GM20431 (cell line): ENCODE results near the gene SCAND1.
"Not testable (repeated sequence)": the region's sequence is repeated elsewhere in the genome, so short reads cannot be mapped to it uniquely, and the experiment has no call there.

Source experiments
- in situ Hi-C: fragments of 300-500 bp; cut with MseI, MboI; formaldehyde crosslinking; loops from one replicate; pipeline ENCODE4 v1.15.0; 2020; ENCODE audit warnings: low sequenced_read_pairs; ENCODE audit not compliant: unreplicated experiment

SCAND1 gene

GRCh38 chr20:35967979-35968640 lies 13.8 kb upstream of the SCAND1 start, which contains the start of gene CNBD2:
Gene CNBD2, plus strand, starts transcription at chr20:35968590. Its CDS starts 173 bp downstream, at chr20:35968763.
- in situ Hi-C loops: no loop called here

- in situ Hi-C loops: no loop called here
Measured at GRCh38 chr20:35963878-35964277, 9.6 kb upstream of the SCAND1 start.

- in situ Hi-C loops: not testable (repeated sequence)
Measured at GRCh38 chr20:35959291-35959690, 5.0 kb upstream of the SCAND1 start.

GRCh38 chr20:35956616-35957015 lies 2.3 kb upstream of the SCAND1 start:
- in situ Hi-C loops: no loop called here

GRCh38 chr20:35954907-35955251 lies 577 bp upstream of the SCAND1 start:
- in situ Hi-C loops: no loop called here

- in situ Hi-C loops: no loop called here
Measured at GRCh38 chr20:35953387-35954199, 709 bp downstream of the SCAND1 start.

GRCh38 chr20:35952480-35953386 lies 1.6 kb downstream of the SCAND1 start:
- in situ Hi-C loops: no loop called here

GRCh38 chr20:35952080-35952479 lies 2.2 kb downstream of the SCAND1 start:
- in situ Hi-C loops: not testable (repeated sequence)

- in situ Hi-C loops: no loop called here
Measured at GRCh38 chr20:35950093-35950492, 4.2 kb downstream of the SCAND1 start.

GRCh38 chr20:35947907-35948306 lies 6.4 kb downstream of the SCAND1 start:
- in situ Hi-C loops: no loop called here

- in situ Hi-C loops: no loop called here
Measured at GRCh38 chr20:35947489-35947888, 6.8 kb downstream of the SCAND1 start.

GRCh38 chr20:35942243-35942642 lies 12.1 kb downstream of the SCAND1 start:
- in situ Hi-C loops: no loop called here

- in situ Hi-C loops: no loop called here
Measured at GRCh38 chr20:35941620-35942019, 12.7 kb downstream of the SCAND1 start.

GRCh38 chr20:35939264-35939663 lies 15.0 kb downstream of the SCAND1 start:
- in situ Hi-C loops: no loop called here

- in situ Hi-C loops: no loop called here
Measured at GRCh38 chr20:35934050-35934449, 20.3 kb downstream of the SCAND1 start.

GRCh38 chr20:35929301-35929700 lies 25.0 kb downstream of the SCAND1 start:
- in situ Hi-C loops: no loop called here

GRCh38 chr20:35920523-35920922 lies 33.8 kb downstream of the SCAND1 start:
- in situ Hi-C loops: no loop called here

GRCh38 chr20:35918021-35918420 lies 36.3 kb downstream of the SCAND1 start:
- in situ Hi-C loops: no loop called here

GRCh38 chr20:35917077-35917476 lies 37.2 kb downstream of the SCAND1 start:
- in situ Hi-C loops: no loop called here

GRCh38 chr20:35912881-35913280 lies 41.4 kb downstream of the SCAND1 start:
- in situ Hi-C loops: no loop called here

- in situ Hi-C loops: no loop called here
Measured at GRCh38 chr20:35910254-35910653, 44.0 kb downstream of the SCAND1 start.
